Muscle of leg (tissue), 11 donors: Measurements from ENCODE around the gene AGBL5. TPM values are rescaled to one million over a fixed set of nuclear protein-coding genes. Genes with fewer than 3 reads are reported as not detected.

Experiments
- DNase-seq: peaks from one replicate; pipeline ENCODE4 v3.0.0; 2013
- H3K27ac ChIP-seq: one replicate; pipeline ENCODE4 v1.5.1; 2013; ENCODE audit warnings: mild to moderate bottlenecking, low read length, control low read depth
- H3K27me3 ChIP-seq: one replicate; pipeline ENCODE4 v1.6.1; 2013; ENCODE audit warnings: low read length; ENCODE audit not compliant: control insufficient read depth, insufficient read depth
- H3K36me3 ChIP-seq: one replicate; pipeline ENCODE4 v1.6.1; 2013; ENCODE audit warnings: low read length; ENCODE audit not compliant: control insufficient read depth, insufficient read depth
- H3K4me1 ChIP-seq: one replicate; pipeline ENCODE4 v1.6.1; 2013; ENCODE audit warnings: low read length; ENCODE audit not compliant: control insufficient read depth, insufficient read depth
- H3K4me3 ChIP-seq: one replicate; pipeline ENCODE4 v1.5.1; 2013; ENCODE audit warnings: low read length, control low read depth
- H3K9me3 ChIP-seq: replicated peaks from 2 replicates; pipeline ENCODE4 v1.6.1; 2013; ENCODE audit warnings: low read depth, low read length; ENCODE audit not compliant: control insufficient read depth
- WGBS: methylation state at CpG from one replicate; pipeline ENCODE4 v1.1.5; 2013; ENCODE audit warnings: missing lambda C conversion rate; ENCODE audit not compliant: insufficient coverage; 5-methylcytosine and 5-hydroxymethylcytosine counted together
- polyA plus RNA-seq, 8 donors: library from polyadenylated mRNA; unstranded; fragments of 120-200 nt; gene quantifications; one replicate each; pipeline versions ENCODE4 v1.2.1 to v1.2.3, GENCODE V29; 2013; ENCODE audit warnings: inconsistent platforms in 1 of 8, low replicate concordance in 1 of 8; ENCODE audit not compliant: insufficient read length in 8 of 8, insufficient read depth in 1 of 8
- total RNA-seq: library from RNA; stranded (reverse); fragments of 120-200 nt; gene quantifications from one replicate; pipeline ENCODE4 v1.2.4, GENCODE V29; 2013

Gene AGBL5
- total and polyA plus RNA-seq, 9 donors: 12.4 to 22.6 (median 20.4) TPM

- Histone ChIP-seq H3K36me3 (no peaks in the 10 kb centered on the region), H3K27ac (no peak overlapping the region), H3K4me3 (no peak overlapping the region), H3K27me3 (peaks cover 4% of the 10 kb centered on the region), H3K9me3 (no peaks in the 10 kb centered on the region), H3K4me1 (peaks cover 14% of the 10 kb centered on the region)
- WGBS: 63% methylated on average over 13 of the region's 25 CpGs
- DNase-seq: no peak
Observed at GRCh38 chr2:27091746-27092695, 40.6 kb downstream of the AGBL5 start.

GRCh38 chr2:27092696-27093429, 41.4 kb downstream of the AGBL5 start:
- DNase-seq: no peak
- H3K27ac ChIP-seq: no peak overlapping the region
- no peaks in the 10 kb centered on the region for H3K27me3 ChIP-seq
- peaks cover 10% of the 10 kb centered on the region for H3K4me1 ChIP-seq
- 65% methylated on average over 8 of the region's 10 CpGs for WGBS
- H3K4me3 ChIP-seq: no peak overlapping the region
- no peaks in the 10 kb centered on the region for H3K36me3 ChIP-seq
- H3K9me3 ChIP-seq: no peaks in the 10 kb centered on the region

GRCh38 chr2:27093430-27094352, 42.2 kb downstream of the AGBL5 start:
- Histone ChIP-seq H3K4me3 (no peak overlapping the region), H3K27me3 (no peaks in the 10 kb centered on the region), H3K9me3 (no peaks in the 10 kb centered on the region), H3K36me3 (no peaks in the 10 kb centered on the region), H3K4me1 (peaks cover 10% of the 10 kb centered on the region), H3K27ac (no peak overlapping the region)
- 81% methylated on average over 4 of the region's 6 CpGs for WGBS
- DNase-seq: no peak

- H3K9me3 ChIP-seq: no peaks in the 10 kb centered on the region
- no peak overlapping the region for H3K4me3 ChIP-seq
- H3K27ac ChIP-seq: no peak overlapping the region
- peaks cover 10% of the 10 kb centered on the region for H3K4me1 ChIP-seq
- no peak for DNase-seq
- WGBS: 90% methylated on average over 22 of the region's 24 CpGs
- H3K27me3 ChIP-seq: no peaks in the 10 kb centered on the region
- no peaks in the 10 kb centered on the region for H3K36me3 ChIP-seq
Observed at GRCh38 chr2:27094353-27094984, 43.0 kb downstream of the AGBL5 start.

GRCh38 chr2:27095427-27095744, 43.9 kb downstream of the AGBL5 start:
- no peaks in the 10 kb centered on the region for H3K27me3 ChIP-seq
- no peaks in the 10 kb centered on the region for H3K36me3 ChIP-seq
- H3K27ac ChIP-seq: no peak overlapping the region
- H3K9me3 ChIP-seq: no peaks in the 10 kb centered on the region
- no peak for DNase-seq
- H3K4me3 ChIP-seq: no peak overlapping the region
- WGBS: no CpG with 5 or more reads among the region's 2 CpGs
- peaks cover 10% of the 10 kb centered on the region for H3K4me1 ChIP-seq

- Histone ChIP-seq H3K27me3 (no peaks in the 10 kb centered on the region), H3K27ac (no peak overlapping the region), H3K4me3 (peak overlapping the region; percentile 43), H3K36me3 (no peaks in the 10 kb centered on the region), H3K9me3 (no peaks in the 10 kb centered on the region), H3K4me1 (peaks cover 10% of the 10 kb centered on the region)
- WGBS: 2% methylated on average over 7 of the region's 18 CpGs
- DNase-seq: peak; percentile 83
Observed at GRCh38 chr2:27095745-27096651, 44.5 kb downstream of the AGBL5 start.

GRCh38 chr2:27096748-27097297, 45.4 kb downstream of the AGBL5 start:
- DNase-seq: no peak
- no peak overlapping the region for H3K4me3 ChIP-seq
- WGBS: 78% methylated on average over 3 of the region's 3 CpGs

GRCh38 chr2:27097341-27097740, 45.9 kb downstream of the AGBL5 start:
- 89% methylated on average over 11 of the region's 14 CpGs for WGBS
- no peak overlapping the region for H3K27ac ChIP-seq
- DNase-seq: no peak
- peaks cover 10% of the 10 kb centered on the region for H3K4me1 ChIP-seq
- no peaks in the 10 kb centered on the region for H3K36me3 ChIP-seq
- H3K27me3 ChIP-seq: no peaks in the 10 kb centered on the region
- no peak overlapping the region for H3K4me3 ChIP-seq
- no peaks in the 10 kb centered on the region for H3K9me3 ChIP-seq

More at GRCh38 chr2:27096748-27097297, 45.4 kb downstream of the AGBL5 start:
- Histone ChIP-seq H3K36me3 (no peaks in the 10 kb centered on the region), H3K27ac (no peak overlapping the region), H3K9me3 (no peaks in the 10 kb centered on the region), H3K27me3 (no peaks in the 10 kb centered on the region), H3K4me1 (peaks cover 10% of the 10 kb centered on the region)
